Dedifferentiated amniotic fluid mesenchymal stem cell (primary cell): ENCODE results near the gene RDH13.
"Not testable (repeated sequence)": the region's sequence is repeated elsewhere in the genome, so short reads cannot be mapped to it uniquely, and the experiment has no call there.

Source experiments
- DNase-seq: peaks from one replicate; pipeline ENCODE4 v3.0.0-alpha.2; 2016; ENCODE audit errors: extremely low spot score

Gene RDH13

GRCh38 chr19:55044771-55045716, 17.9 kb downstream of the RDH13 start:
- DNase-seq: no peak

- DNase-seq: no peak
Observed at GRCh38 chr19:55044286-55044685, 18.7 kb downstream of the RDH13 start.

- DNase-seq: no peak
Observed at GRCh38 chr19:55042688-55043087, 20.3 kb downstream of the RDH13 start.

GRCh38 chr19:55042344-55042678, 20.6 kb downstream of the RDH13 start:
- no peak for DNase-seq

GRCh38 chr19:55041627-55042343, 21.2 kb downstream of the RDH13 start:
- no peak for DNase-seq

- no peak for DNase-seq
Observed at GRCh38 chr19:55041244-55041626, 21.7 kb downstream of the RDH13 start.

- not testable (repeated sequence) for DNase-seq
Observed at GRCh38 chr19:55040654-55041053, 22.3 kb downstream of the RDH13 start.

GRCh38 chr19:55037603-55038002, 25.3 kb downstream of the RDH13 start:
- DNase-seq: not testable (repeated sequence)

- no peak for DNase-seq
Observed at GRCh38 chr19:55036058-55036457, 26.9 kb downstream of the RDH13 start.

GRCh38 chr19:55034751-55035150, 28.2 kb downstream of the RDH13 start:
- no peak for DNase-seq

- DNase-seq: not testable (repeated sequence)
Observed at GRCh38 chr19:55032976-55033643, 29.8 kb downstream of the RDH13 start.

- DNase-seq: no peak
Observed at GRCh38 chr19:55032170-55032800, 30.7 kb downstream of the RDH13 start.

- no peak for DNase-seq
Observed at GRCh38 chr19:55031178-55031577, 31.8 kb downstream of the RDH13 start.

GRCh38 chr19:55028757-55029156, 34.2 kb downstream of the RDH13 start:
- DNase-seq: no peak

GRCh38 chr19:55027472-55028337, 35.2 kb downstream of the RDH13 start:
- DNase-seq: no peak

GRCh38 chr19:55027140-55027471, 35.8 kb downstream of the RDH13 start:
- not testable (repeated sequence) for DNase-seq

GRCh38 chr19:55024111-55024510, 38.8 kb downstream of the RDH13 start:
- no peak for DNase-seq

GRCh38 chr19:55020351-55020750, 42.6 kb downstream of the RDH13 start:
- not testable (repeated sequence) for DNase-seq

- no peak for DNase-seq
Observed at GRCh38 chr19:55018633-55019032, 44.3 kb downstream of the RDH13 start.

- DNase-seq: no peak
Observed at GRCh38 chr19:55018216-55018615, 44.7 kb downstream of the RDH13 start.

- no peak for DNase-seq
Observed at GRCh38 chr19:55016017-55016416, 46.9 kb downstream of the RDH13 start.
